Measurements from ENCODE around the gene SDCCAG8. TPM values are rescaled to one million over a fixed set of nuclear protein-coding genes. Genes with fewer than 3 reads are reported as not detected.

SDCCAG8 gene
- total RNA-seq, 2 experiments from 2014 or later: 18.3 to 21.2 TPM

- H3K9me3 Mint-ChIP-seq: peaks cover 2% of the 10 kb centered on the region
- peaks cover 83% of the 10 kb centered on the region for H3K36me3 Mint-ChIP-seq (ENCODE audit: low read depth)
- CTCF ChIA-PET: no interaction called here
- no peaks in the 10 kb centered on the region for H3K27me3 Mint-ChIP-seq
- peaks cover 10% of the 10 kb centered on the region for H3K4me1 Mint-ChIP-seq (ENCODE audit: low read depth)
- no peak overlapping the region for H3K4me3 Mint-ChIP-seq
- no peak overlapping the region for H3K4me3 ChIP-seq (ENCODE audit: low read length)
- H3K27me3 ChIP-seq (ENCODE audit: control insufficient read depth in 1 of 2, insufficient read depth in 2 of 2, low read length in 2 of 2): no peaks in the 10 kb centered on the region
- no peaks in the 10 kb centered on the region for H3K4me1 ChIP-seq (ENCODE audit: insufficient read depth, low read length)
- POLR2A ChIA-PET: no interaction called here
- peaks cover 26% of the 10 kb centered on the region for H3K36me3 ChIP-seq (ENCODE audit: insufficient read depth, low read length)
- no peak overlapping the region for H3K27ac Mint-ChIP-seq
- no peak for DNase-seq
- H3K27ac ChIP-seq (ENCODE audit: low read depth in 1 of 2, low read length in 2 of 2): no peak overlapping the region
- H3K9me3 ChIP-seq (ENCODE audit: control insufficient read depth in 1 of 2, insufficient read depth in 1 of 2, low read length in 2 of 2): peaks cover 0 to 8% of the 10 kb centered on the region in 2 experiments
- intact Hi-C loops (cut with DNase I, micrococcal nuclease): no loop called here
- TF ChIP-seq CTCF (IDR thresholded peaks at IDR 0.05): no peak
- no peak for ATAC-seq (ENCODE audit: poor library complexity)
These were observed 24.8 kb downstream of the SDCCAG8 start for GRCh38 chr1:243280571-243281129.

- CTCF ChIA-PET: no interaction called here
- H3K9me3 Mint-ChIP-seq: peaks cover under 1% of the 10 kb centered on the region
- no peak for DNase-seq
- H3K4me1 Mint-ChIP-seq (ENCODE audit: low read depth): peaks cover 21% of the 10 kb centered on the region
- Histone ChIP-seq H3K36me3 (ENCODE audit: insufficient read depth, low read length) (peaks cover 25% of the 10 kb centered on the region), H3K9me3 (ENCODE audit: control insufficient read depth in 1 of 2, insufficient read depth in 1 of 2, low read length in 2 of 2) (peaks cover 0 to 8% of the 10 kb centered on the region in 2 experiments), H3K4me1 (ENCODE audit: insufficient read depth, low read length) (no peaks in the 10 kb centered on the region), H3K4me3 (ENCODE audit: low read length) (no peak overlapping the region), H3K27me3 (ENCODE audit: control insufficient read depth in 1 of 2, insufficient read depth in 2 of 2, low read length in 2 of 2) (no peaks in the 10 kb centered on the region), H3K27ac (ENCODE audit: low read depth in 1 of 2, low read length in 2 of 2) (no peak overlapping the region)
- peaks cover 83% of the 10 kb centered on the region for H3K36me3 Mint-ChIP-seq (ENCODE audit: low read depth)
- H3K27ac Mint-ChIP-seq: no peak overlapping the region
- TF ChIP-seq CTCF (IDR thresholded peaks at IDR 0.05): no peak
- H3K4me3 Mint-ChIP-seq: no peak overlapping the region
- H3K27me3 Mint-ChIP-seq: no peaks in the 10 kb centered on the region
- no peak for ATAC-seq (ENCODE audit: poor library complexity)
- POLR2A ChIA-PET: no interaction called here
- intact Hi-C loops (cut with DNase I, micrococcal nuclease): no loop called here
These were observed 25.8 kb downstream of the SDCCAG8 start for GRCh38 chr1:243281672-243282071.

- DNase-seq (peak in 1 of 14 experiments; percentile 20), ATAC-seq (ENCODE audit: poor library complexity) (peak; percentile 59)
- H3K36me3 Mint-ChIP-seq (ENCODE audit: low read depth): peaks cover 87% of the 10 kb centered on the region
These were observed 30.7 kb downstream of the SDCCAG8 start for GRCh38 chr1:243286409-243287122.

More at GRCh38 chr1:243286409-243287122, 30.7 kb downstream of the SDCCAG8 start:
- no peaks in the 10 kb centered on the region for H3K27me3 Mint-ChIP-seq
- no peak for TF ChIP-seq CTCF (IDR thresholded peaks at IDR 0.05)
- peaks cover 22% of the 10 kb centered on the region for H3K36me3 ChIP-seq (ENCODE audit: insufficient read depth, low read length)
- no peak overlapping the region for H3K4me3 ChIP-seq (ENCODE audit: low read length)
- H3K4me3 Mint-ChIP-seq: peak overlapping the region; percentile 67
- ChIA-PET CTCF (interaction anchor here (1.1 kb wide), 1 partner anchor 19 kb away, joined by 4 read pairs; no protein-coding TSS in a partner anchor), POLR2A (interaction anchor here (0.6 to 1.9 kb wide), 2 partner anchors 22 to 31 kb away, joined by 3 to 9 read pairs; partner anchors contain the start of genes CEP170 and SDCCAG8)
- H3K27ac ChIP-seq (ENCODE audit: low read depth in 1 of 2, low read length in 2 of 2): no peak overlapping the region
- no peaks in the 10 kb centered on the region for H3K4me1 ChIP-seq (ENCODE audit: insufficient read depth, low read length)
- peak overlapping the region; percentile 73 for H3K27ac Mint-ChIP-seq
- H3K27me3 ChIP-seq (ENCODE audit: control insufficient read depth in 1 of 2, insufficient read depth in 2 of 2, low read length in 2 of 2): no peaks in the 10 kb centered on the region
- H3K9me3 ChIP-seq (ENCODE audit: control insufficient read depth in 1 of 2, insufficient read depth in 1 of 2, low read length in 2 of 2): peaks cover 0 to 8% of the 10 kb centered on the region in 2 experiments
- peaks cover 36% of the 10 kb centered on the region for H3K4me1 Mint-ChIP-seq (ENCODE audit: low read depth)
- intact Hi-C loops (cut with DNase I, micrococcal nuclease): no loop called here
- no peaks in the 10 kb centered on the region for H3K9me3 Mint-ChIP-seq

Measured in CD4-positive, alpha-beta T cell (primary cell).